Liver (tissue), 3 donors: ENCODE measurements around the gene NUP93.

Experiments
- ATF3 ChIP-seq: IDR thresholded peaks from 2 replicates; pipeline ENCODE4 v1.6.1; 2016; ENCODE audit warnings: antibody characterized with exemption
- EGR1 ChIP-seq, 2 donors: IDR thresholded peaks; 2 replicates each; pipeline ENCODE4 v1.6.1; 2016 to 2018; ENCODE audit warnings: antibody characterized with exemption in 2 of 2, low read depth in 2 of 2
- GABPA ChIP-seq, 2 donors: IDR thresholded peaks in 1 of 2; conservative IDR thresholded peaks in 1 of 2; 2 replicates each; pipeline ENCODE4 v1.6.1; 2016; ENCODE audit warnings: antibody characterized with exemption in 2 of 2, mild to moderate bottlenecking in 1 of 2, moderate library complexity in 1 of 2
- HNF4A ChIP-seq, 2 donors: conservative IDR thresholded peaks; 2 replicates each; pipeline ENCODE4 v1.6.1; 2016; ENCODE audit warnings: antibody characterized with exemption in 2 of 2, mild to moderate bottlenecking in 2 of 2
- JUND ChIP-seq, 2 donors: IDR thresholded peaks; 2 replicates each; pipeline ENCODE4 v1.6.1; 2016; ENCODE audit warnings: antibody characterized with exemption in 2 of 2
- MAX ChIP-seq: IDR thresholded peaks from 2 replicates; pipeline ENCODE4 v1.6.1; 2016; ENCODE audit warnings: antibody characterized with exemption
- REST ChIP-seq: IDR thresholded peaks from 2 replicates; pipeline ENCODE4 v1.6.1; 2016; ENCODE audit warnings: antibody characterized with exemption, mild to moderate bottlenecking
- RXRA ChIP-seq, 2 donors: IDR thresholded peaks; 2 replicates each; pipeline ENCODE4 v1.6.1; 2017 to 2018; ENCODE audit warnings: antibody characterized with exemption in 2 of 2, mild to moderate bottlenecking in 1 of 2
- TAF1 ChIP-seq: conservative IDR thresholded peaks from 2 replicates; pipeline ENCODE4 v1.6.1; 2016; ENCODE audit warnings: antibody characterized with exemption, mild to moderate bottlenecking
- YY1 ChIP-seq: IDR thresholded peaks from 2 replicates; pipeline ENCODE4 v1.6.1; 2016; ENCODE audit warnings: antibody characterized with exemption, mild to moderate bottlenecking
- TF ChIP-seq, protein P1 (sequence below): fragments of 150-350 bp; IDR thresholded peaks from 2 replicates; pipeline ENCODE4 v1.5.1; 2017; ENCODE audit warnings: improper control_type of control experiment, low read depth, low read length; ENCODE audit not compliant: missing input control
- TF ChIP-seq, protein P2 (sequence below): IDR thresholded peaks from 2 replicates; pipeline ENCODE4 v1.6.1; 2016; ENCODE audit warnings: antibody characterized with exemption
- donor health status: healthy.
- donor health status: healthy.

GRCh38 chr16:56749672-56750491 is 20.0 kb downstream of the NUP93 start:
- TF ChIP-seq YY1, result no peak
- TF ChIP-seq, protein P1, sequence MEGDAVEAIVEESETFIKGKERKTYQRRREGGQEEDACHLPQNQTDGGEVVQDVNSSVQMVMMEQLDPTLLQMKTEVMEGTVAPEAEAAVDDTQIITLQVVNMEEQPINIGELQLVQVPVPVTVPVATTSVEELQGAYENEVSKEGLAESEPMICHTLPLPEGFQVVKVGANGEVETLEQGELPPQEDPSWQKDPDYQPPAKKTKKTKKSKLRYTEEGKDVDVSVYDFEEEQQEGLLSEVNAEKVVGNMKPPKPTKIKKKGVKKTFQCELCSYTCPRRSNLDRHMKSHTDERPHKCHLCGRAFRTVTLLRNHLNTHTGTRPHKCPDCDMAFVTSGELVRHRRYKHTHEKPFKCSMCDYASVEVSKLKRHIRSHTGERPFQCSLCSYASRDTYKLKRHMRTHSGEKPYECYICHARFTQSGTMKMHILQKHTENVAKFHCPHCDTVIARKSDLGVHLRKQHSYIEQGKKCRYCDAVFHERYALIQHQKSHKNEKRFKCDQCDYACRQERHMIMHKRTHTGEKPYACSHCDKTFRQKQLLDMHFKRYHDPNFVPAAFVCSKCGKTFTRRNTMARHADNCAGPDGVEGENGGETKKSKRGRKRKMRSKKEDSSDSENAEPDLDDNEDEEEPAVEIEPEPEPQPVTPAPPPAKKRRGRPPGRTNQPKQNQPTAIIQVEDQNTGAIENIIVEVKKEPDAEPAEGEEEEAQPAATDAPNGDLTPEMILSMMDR, result no peak
- TF ChIP-seq ATF3, result no peak
- no peak for TF ChIP-seq HNF4A (conservative IDR thresholded peaks at IDR 0.05)
- no peak for TF ChIP-seq MAX
- no peak for TF ChIP-seq GABPA (IDR thresholded peaks at IDR 0.05 in 1 of 2, conservative IDR thresholded peaks at IDR 0.05 in 1 of 2)
- no peak for TF ChIP-seq EGR1 (IDR thresholded peaks at IDR 0.05; ENCODE audit: low read depth in 2 of 2)
- no peak for TF ChIP-seq TAF1
- TF ChIP-seq REST, result no peak
- TF ChIP-seq, protein P2, sequence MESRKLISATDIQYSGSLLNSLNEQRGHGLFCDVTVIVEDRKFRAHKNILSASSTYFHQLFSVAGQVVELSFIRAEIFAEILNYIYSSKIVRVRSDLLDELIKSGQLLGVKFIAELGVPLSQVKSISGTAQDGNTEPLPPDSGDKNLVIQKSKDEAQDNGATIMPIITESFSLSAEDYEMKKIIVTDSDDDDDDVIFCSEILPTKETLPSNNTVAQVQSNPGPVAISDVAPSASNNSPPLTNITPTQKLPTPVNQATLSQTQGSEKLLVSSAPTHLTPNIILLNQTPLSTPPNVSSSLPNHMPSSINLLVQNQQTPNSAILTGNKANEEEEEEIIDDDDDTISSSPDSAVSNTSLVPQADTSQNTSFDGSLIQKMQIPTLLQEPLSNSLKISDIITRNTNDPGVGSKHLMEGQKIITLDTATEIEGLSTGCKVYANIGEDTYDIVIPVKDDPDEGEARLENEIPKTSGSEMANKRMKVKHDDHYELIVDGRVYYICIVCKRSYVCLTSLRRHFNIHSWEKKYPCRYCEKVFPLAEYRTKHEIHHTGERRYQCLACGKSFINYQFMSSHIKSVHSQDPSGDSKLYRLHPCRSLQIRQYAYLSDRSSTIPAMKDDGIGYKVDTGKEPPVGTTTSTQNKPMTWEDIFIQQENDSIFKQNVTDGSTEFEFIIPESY, result no peak
- TF ChIP-seq RXRA (IDR thresholded peaks at IDR 0.05), result no peak
- TF ChIP-seq JUND (IDR thresholded peaks at IDR 0.05), result no peak
